Neural cell (in vitro differentiated cells): ENCODE data around the gene ZNF691. TPM values are rescaled to one million over a fixed set of nuclear protein-coding genes. Genes with fewer than 3 reads are reported as not detected.

ENCODE experiments used
- H2AFZ ChIP-seq: fragments of 200-600, 300-800 bp; sonication (generic), shearing (Covaris generic); 2 replicates; pipeline ENCODE4 v1.6.0; 2014; ENCODE audit warnings: low read depth, mild to moderate bottlenecking, antibody characterized with exemption, low read length, moderate library complexity
- H3F3A ChIP-seq: fragments of 200-600 bp; shearing (Covaris generic); 2 replicates; pipeline ENCODE4 v1.6.1; 2016; ENCODE audit warnings: mild to moderate bottlenecking, moderate library complexity, mixed read lengths, antibody characterized with exemption, low read length; ENCODE audit not compliant: insufficient read depth, poor library complexity, severe bottlenecking
- H3K27ac ChIP-seq: fragments of 200-600, 300-800 bp; sonication (generic), shearing (Covaris generic); 2 replicates; pipeline ENCODE4 v1.5.1; 2014; ENCODE audit warnings: mild to moderate bottlenecking, low read length, moderate library complexity
- H3K27me3 ChIP-seq: fragments of 300-800, 200-600 bp; sonication (generic), shearing (Covaris generic); 2 replicates; pipeline ENCODE4 v1.6.0; 2014; ENCODE audit warnings: mild to moderate bottlenecking, low read depth, low read length, moderate library complexity; ENCODE audit not compliant: insufficient read depth
- H3K36me3 ChIP-seq: fragments of 300-800, 200-600 bp; sonication (generic), shearing (Covaris generic); 2 replicates; pipeline ENCODE4 v1.5.1; 2014; ENCODE audit warnings: mild to moderate bottlenecking, antibody characterized with exemption, low read length, moderate library complexity; ENCODE audit not compliant: insufficient read depth
- H3K4me2 ChIP-seq: fragments of 300-800, 200-600 bp; sonication (generic), shearing (Covaris generic); 2 replicates; pipeline ENCODE4 v1.6.0; 2014; ENCODE audit warnings: mild to moderate bottlenecking, low read length
- H3K4me3 ChIP-seq: fragments of 300-800, 200-600 bp; sonication (generic), shearing (Covaris generic); 2 replicates; pipeline ENCODE4 v1.5.1; 2014; ENCODE audit warnings: mild to moderate bottlenecking, low read length, moderate library complexity
- H3K79me2 ChIP-seq: fragments of 200-600 bp; shearing (Covaris generic); replicated peaks from 2 replicates; pipeline ENCODE4 v1.6.0; 2014; ENCODE audit warnings: mild to moderate bottlenecking, low read length, moderate library complexity; ENCODE audit not compliant: insufficient read depth
- H3K9ac ChIP-seq: fragments of 300-800, 200-600 bp; sonication (generic), shearing (Covaris generic); 2 replicates; pipeline ENCODE4 v1.6.1; 2016; ENCODE audit warnings: mild to moderate bottlenecking, low read length, mixed read lengths
- H3K9me2 ChIP-seq: fragments of 200-600 bp; shearing (Covaris generic); 2 replicates; pipeline ENCODE4 v1.6.1; 2016; ENCODE audit warnings: mild to moderate bottlenecking, low read length, mixed read lengths; ENCODE audit not compliant: insufficient read depth
- H3K9me3 ChIP-seq: fragments of 200-600, 300-800 bp; sonication (generic), shearing (Covaris generic); 2 replicates; pipeline ENCODE4 v1.6.1; 2016; ENCODE audit warnings: mild to moderate bottlenecking, mixed run types, low read length, moderate library complexity, mixed read lengths
- H4K20me1 ChIP-seq: fragments of 200-600 bp; shearing (Covaris generic); 2 replicates; pipeline ENCODE4 v1.6.1; 2016; ENCODE audit warnings: mild to moderate bottlenecking, mixed run types; ENCODE audit not compliant: insufficient read depth
- EP300 ChIP-seq: fragments of 450-650 bp; conservative IDR thresholded peaks from 2 replicates; pipeline ENCODE4 v1.6.1; 2014; ENCODE audit warnings: antibody characterized with exemption, mild to moderate bottlenecking, moderate library complexity; ENCODE audit not compliant: poor library complexity, severe bottlenecking
- EZH2 ChIP-seq: fragments of 200-600, 300-800 bp; shearing (Covaris generic), sonication (generic); IDR thresholded peaks from 2 replicates; pipeline ENCODE4 v1.6.1; 2014; ENCODE audit warnings: antibody characterized with exemption, low read length, borderline replicate concordance, mild to moderate bottlenecking; ENCODE audit not compliant: insufficient read depth, poor library complexity, severe bottlenecking
- MXI1 ChIP-seq: fragments of 450-650 bp; conservative IDR thresholded peaks from 2 replicates; pipeline ENCODE4 v1.6.1; 2014; ENCODE audit warnings: antibody characterized with exemption, mild to moderate bottlenecking; ENCODE audit not compliant: poor library complexity, severe bottlenecking
- POLR2AphosphoS5 ChIP-seq: IDR thresholded peaks from 2 replicates; pipeline ENCODE4 v1.6.1; 2012
- RAD21 ChIP-seq: fragments of 450-650 bp; conservative IDR thresholded peaks from 2 replicates; pipeline ENCODE4 v1.6.1; 2014; ENCODE audit warnings: antibody characterized with exemption, mild to moderate bottlenecking, moderate library complexity
- SMC3 ChIP-seq: fragments of 450-650 bp; conservative IDR thresholded peaks from 2 replicates; pipeline ENCODE4 v1.6.1; 2014; ENCODE audit warnings: antibody characterized with exemption, mild to moderate bottlenecking, moderate library complexity; ENCODE audit not compliant: poor library complexity
- TAF1 ChIP-seq: IDR thresholded peaks from 2 replicates; pipeline ENCODE4 v1.6.1; 2012; ENCODE audit warnings: low read depth
- polyA minus RNA-seq: library from RNA; depleted of rRNA, polyadenylated mRNA; stranded (reverse); fragments of >200 nt; gene quantifications from 2 replicates; pipeline ENCODE4 v1.2.3, GENCODE V29; 2014
- polyA plus RNA-seq: library from polyadenylated mRNA; depleted of rRNA; stranded (reverse); fragments of >200 nt; gene quantifications from 2 replicates; pipeline ENCODE4 v1.2.3, GENCODE V29; 2014
- TF ChIP-seq, protein P1 (sequence below): IDR thresholded peaks from 2 replicates; pipeline ENCODE4 v1.6.1; 2012; ENCODE audit warnings: borderline replicate concordance
- TF ChIP-seq, protein P2 (sequence below): fragments of 450-650 bp; IDR thresholded peaks from 2 replicates; pipeline ENCODE4 v1.5.1; 2014; ENCODE audit warnings: antibody characterized with exemption, mild to moderate bottlenecking, moderate library complexity; ENCODE audit not compliant: poor library complexity, severe bottlenecking

Gene ZNF691, protein sequence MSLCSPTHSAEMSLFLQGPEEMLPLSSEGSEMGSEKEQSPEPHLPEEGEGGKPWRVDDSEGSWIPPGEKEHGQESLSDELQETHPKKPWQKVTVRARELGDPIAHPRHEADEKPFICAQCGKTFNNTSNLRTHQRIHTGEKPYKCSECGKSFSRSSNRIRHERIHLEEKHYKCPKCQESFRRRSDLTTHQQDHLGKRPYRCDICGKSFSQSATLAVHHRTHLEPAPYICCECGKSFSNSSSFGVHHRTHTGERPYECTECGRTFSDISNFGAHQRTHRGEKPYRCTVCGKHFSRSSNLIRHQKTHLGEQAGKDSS
- polyA plus RNA-seq (14.9 and 16.2 TPM in 2 replicates), polyA minus RNA-seq (19.5 and 20.3 TPM in 2 replicates)

DNA sequence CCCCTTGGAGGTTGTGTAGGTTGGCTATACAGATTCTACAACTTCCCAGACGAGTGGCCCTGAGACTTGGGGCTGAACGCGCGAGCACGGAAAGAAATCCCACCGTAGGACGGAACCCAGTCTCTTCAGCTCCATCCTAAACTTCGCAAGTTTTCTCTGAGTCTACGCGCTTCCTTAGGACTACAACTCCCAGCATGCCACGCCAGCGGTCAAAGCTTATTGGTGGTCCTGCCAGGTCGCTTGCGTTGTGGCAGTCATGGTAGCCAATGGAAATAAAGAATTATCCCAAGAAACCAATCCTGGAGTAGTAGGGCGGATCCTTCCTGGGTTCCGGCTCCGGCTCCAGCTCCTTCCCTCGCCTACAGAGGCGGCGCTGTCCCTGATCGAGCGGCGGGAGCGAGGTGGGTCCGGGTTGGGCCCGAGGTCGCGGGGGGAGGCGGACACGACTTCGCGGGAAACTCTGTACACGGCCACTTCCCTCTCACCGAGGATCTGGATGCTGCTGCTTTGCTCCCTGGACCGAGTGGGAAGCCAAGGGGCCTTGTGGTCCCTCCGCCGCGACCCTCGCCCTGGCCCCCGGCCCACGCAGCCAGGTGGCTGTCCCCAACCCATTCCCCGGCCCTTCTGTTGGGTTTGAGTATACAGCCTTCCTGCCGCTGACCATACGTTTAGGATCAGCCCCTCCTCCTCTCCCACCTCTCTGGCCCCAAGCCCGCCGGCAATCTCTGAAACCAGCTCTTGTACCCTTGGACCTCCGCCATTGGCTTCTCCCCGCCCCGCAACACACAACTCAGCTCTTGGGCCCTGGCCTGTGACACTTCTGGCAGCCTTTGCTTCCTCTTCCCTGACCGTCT, at the start of gene ZNF691:
ZNF691 (plus strand) TSS at position 357 of the 854 bp plus-strand sequence. CDS start 3,046 bp downstream, outside the sequence.
- H3K27ac ChIP-seq, result peak within 1 kb of the TSS; percentile 30
- H3K9me3 ChIP-seq, result no peaks in the 10 kb centered on the region
- TF ChIP-seq RAD21 (peak; percentile 42), TAF1 (peak; percentile 34), POLR2AphosphoS5 (peak; percentile 95), EP300 (peak; percentile 17), EZH2 (no peak), SMC3 (peak; percentile 37), MXI1 (peak; percentile 82)
- TF ChIP-seq, protein P1, sequence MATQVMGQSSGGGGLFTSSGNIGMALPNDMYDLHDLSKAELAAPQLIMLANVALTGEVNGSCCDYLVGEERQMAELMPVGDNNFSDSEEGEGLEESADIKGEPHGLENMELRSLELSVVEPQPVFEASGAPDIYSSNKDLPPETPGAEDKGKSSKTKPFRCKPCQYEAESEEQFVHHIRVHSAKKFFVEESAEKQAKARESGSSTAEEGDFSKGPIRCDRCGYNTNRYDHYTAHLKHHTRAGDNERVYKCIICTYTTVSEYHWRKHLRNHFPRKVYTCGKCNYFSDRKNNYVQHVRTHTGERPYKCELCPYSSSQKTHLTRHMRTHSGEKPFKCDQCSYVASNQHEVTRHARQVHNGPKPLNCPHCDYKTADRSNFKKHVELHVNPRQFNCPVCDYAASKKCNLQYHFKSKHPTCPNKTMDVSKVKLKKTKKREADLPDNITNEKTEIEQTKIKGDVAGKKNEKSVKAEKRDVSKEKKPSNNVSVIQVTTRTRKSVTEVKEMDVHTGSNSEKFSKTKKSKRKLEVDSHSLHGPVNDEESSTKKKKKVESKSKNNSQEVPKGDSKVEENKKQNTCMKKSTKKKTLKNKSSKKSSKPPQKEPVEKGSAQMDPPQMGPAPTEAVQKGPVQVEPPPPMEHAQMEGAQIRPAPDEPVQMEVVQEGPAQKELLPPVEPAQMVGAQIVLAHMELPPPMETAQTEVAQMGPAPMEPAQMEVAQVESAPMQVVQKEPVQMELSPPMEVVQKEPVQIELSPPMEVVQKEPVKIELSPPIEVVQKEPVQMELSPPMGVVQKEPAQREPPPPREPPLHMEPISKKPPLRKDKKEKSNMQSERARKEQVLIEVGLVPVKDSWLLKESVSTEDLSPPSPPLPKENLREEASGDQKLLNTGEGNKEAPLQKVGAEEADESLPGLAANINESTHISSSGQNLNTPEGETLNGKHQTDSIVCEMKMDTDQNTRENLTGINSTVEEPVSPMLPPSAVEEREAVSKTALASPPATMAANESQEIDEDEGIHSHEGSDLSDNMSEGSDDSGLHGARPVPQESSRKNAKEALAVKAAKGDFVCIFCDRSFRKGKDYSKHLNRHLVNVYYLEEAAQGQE, result peak; percentile 50
- TF ChIP-seq, protein P2, sequence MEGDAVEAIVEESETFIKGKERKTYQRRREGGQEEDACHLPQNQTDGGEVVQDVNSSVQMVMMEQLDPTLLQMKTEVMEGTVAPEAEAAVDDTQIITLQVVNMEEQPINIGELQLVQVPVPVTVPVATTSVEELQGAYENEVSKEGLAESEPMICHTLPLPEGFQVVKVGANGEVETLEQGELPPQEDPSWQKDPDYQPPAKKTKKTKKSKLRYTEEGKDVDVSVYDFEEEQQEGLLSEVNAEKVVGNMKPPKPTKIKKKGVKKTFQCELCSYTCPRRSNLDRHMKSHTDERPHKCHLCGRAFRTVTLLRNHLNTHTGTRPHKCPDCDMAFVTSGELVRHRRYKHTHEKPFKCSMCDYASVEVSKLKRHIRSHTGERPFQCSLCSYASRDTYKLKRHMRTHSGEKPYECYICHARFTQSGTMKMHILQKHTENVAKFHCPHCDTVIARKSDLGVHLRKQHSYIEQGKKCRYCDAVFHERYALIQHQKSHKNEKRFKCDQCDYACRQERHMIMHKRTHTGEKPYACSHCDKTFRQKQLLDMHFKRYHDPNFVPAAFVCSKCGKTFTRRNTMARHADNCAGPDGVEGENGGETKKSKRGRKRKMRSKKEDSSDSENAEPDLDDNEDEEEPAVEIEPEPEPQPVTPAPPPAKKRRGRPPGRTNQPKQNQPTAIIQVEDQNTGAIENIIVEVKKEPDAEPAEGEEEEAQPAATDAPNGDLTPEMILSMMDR, result peak; percentile 89
- H3K4me3 ChIP-seq, result peak within 1 kb of the TSS; percentile 77
- H3K4me2 ChIP-seq, result peak within 1 kb of the TSS; percentile 86
- no peaks in the 10 kb centered on the region for H3K36me3 ChIP-seq
- H3K9ac ChIP-seq, result peak within 1 kb of the TSS; percentile 76
- no peaks in the 10 kb centered on the region for H3K27me3 ChIP-seq
- H4K20me1 ChIP-seq, result no peaks in the 10 kb centered on the region
- no peaks in the 10 kb centered on the region for H3K9me2 ChIP-seq
- H3F3A ChIP-seq, result no peaks in the 10 kb centered on the region
- H2AFZ ChIP-seq, result peak within 1 kb of the TSS; percentile 66
- peaks cover 16% of the 10 kb centered on the region for H3K79me2 ChIP-seq

DNA sequence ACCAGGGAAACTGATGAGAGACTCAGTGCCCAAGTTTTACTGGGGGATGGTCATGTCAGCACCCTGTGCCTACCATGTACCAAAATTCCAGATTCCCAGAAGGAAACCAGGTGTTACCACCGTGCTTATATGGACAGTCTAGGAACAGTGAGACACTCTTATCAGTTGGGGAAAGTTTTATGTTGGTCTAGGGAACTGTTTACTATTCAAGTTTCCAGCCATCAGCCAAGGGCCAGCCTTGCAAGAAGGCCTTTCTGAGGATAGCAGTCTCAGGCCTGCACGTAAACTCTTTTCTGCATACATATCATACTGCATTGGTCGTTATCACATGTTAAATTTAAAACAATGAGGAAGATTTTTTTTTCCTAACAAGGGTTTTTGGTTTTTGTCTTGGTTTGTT, 49.0 kb upstream of the ZNF691 start:
- Histone ChIP-seq H3K9me3 (no peaks in the 10 kb centered on the region), H3K9me2 (no peaks in the 10 kb centered on the region), H3K9ac (no peak overlapping the region)

More for the DNA sequence above, 49.0 kb upstream of the ZNF691 start:
- no peaks in the 10 kb centered on the region for H3F3A ChIP-seq
- H3K79me2 ChIP-seq, result no peaks in the 10 kb centered on the region
- H3K4me2 ChIP-seq, result no peak overlapping the region
- no peak overlapping the region for H3K27ac ChIP-seq
- H2AFZ ChIP-seq, result no peak overlapping the region
- TF ChIP-seq MXI1 (no peak), EZH2 (no peak), EP300 (no peak), POLR2AphosphoS5 (no peak), TAF1 (no peak), SMC3 (no peak), RAD21 (no peak)
- TF ChIP-seq, protein P2, result no peak
- TF ChIP-seq, protein P1, result no peak
- no peaks in the 10 kb centered on the region for H3K36me3 ChIP-seq
- no peaks in the 10 kb centered on the region for H4K20me1 ChIP-seq
- H3K27me3 ChIP-seq, result no peaks in the 10 kb centered on the region
- no peak overlapping the region for H3K4me3 ChIP-seq
